Lung microvascular endothelial cell (primary cell): ENCODE results near the gene HIGD1A. TPM values are rescaled to one million over a fixed set of nuclear protein-coding genes. Genes with fewer than 3 reads are reported as not detected.
A peak's percentile ranks its signal among the peaks of the same experiment; 100 is the strongest.
"Not testable (repeated sequence)": the region's sequence is repeated elsewhere in the genome, so short reads cannot be mapped to it uniquely, and the experiment has no call there.

ENCODE experiments used
- DNase-seq, 2 donors: peaks; one replicate each; pipeline versions ENCODE4 v3.0.0 to v3.0.0-alpha.2; 2010; ENCODE audit warnings: low read depth in 2 of 2
- total RNA-seq: library from RNA; depleted of rRNA; stranded (reverse); fragments of >200 nt; gene quantifications from 2 replicates; pipeline ENCODE4 v1.2.1, GENCODE V29; 2014

The HIGD1A gene
- total RNA-seq, 1 donor from 2014 or later, result 93.5 TPM

DNA sequence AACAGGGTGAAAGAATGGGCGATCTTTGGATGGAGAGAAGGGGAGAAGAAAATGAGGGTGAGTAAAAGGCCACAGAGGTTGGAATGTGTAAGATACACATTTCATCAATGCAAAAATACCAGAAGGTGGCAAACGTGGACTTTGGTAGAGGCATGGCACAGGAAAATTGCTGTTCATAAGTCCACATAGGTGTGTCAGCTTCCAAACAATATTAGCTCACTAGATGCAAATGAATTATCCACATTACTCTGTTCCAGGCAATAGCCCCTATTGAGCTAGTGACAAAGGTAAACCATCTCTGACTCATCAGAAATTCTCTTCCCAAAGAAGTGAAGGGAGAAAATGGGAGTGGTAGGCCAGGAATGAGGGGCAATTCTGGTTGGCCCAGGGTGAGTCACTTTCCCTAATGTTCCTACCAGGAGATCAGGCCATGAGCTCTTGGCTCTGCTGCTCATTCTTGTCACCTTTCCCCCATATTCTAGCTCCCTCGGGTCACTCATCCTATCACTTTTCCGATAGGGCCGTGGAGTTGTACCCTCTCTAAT lies 24.9 kb upstream of the HIGD1A start:
- DNase-seq, result no peak

DNA sequence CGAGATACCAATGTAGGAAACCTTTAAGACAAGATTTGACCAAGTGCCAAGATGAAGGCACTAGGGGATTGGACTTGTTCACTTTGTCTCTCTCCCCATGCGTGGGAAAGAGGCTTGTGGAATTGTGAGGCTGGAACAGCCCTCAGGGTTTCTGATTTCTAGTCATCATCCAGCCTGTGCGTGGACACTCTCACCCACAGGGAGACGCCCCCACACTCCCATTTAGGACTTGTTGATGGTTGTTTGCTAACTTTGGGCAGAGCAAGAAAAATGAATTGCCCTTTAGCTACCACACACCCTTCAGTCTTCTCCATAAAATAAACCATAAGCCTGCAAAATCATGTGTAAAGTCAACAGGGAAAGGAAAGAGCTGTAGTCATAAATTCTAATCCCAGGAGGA lies 23.4 kb upstream of the HIGD1A start:
- DNase-seq, result no peak

DNA sequence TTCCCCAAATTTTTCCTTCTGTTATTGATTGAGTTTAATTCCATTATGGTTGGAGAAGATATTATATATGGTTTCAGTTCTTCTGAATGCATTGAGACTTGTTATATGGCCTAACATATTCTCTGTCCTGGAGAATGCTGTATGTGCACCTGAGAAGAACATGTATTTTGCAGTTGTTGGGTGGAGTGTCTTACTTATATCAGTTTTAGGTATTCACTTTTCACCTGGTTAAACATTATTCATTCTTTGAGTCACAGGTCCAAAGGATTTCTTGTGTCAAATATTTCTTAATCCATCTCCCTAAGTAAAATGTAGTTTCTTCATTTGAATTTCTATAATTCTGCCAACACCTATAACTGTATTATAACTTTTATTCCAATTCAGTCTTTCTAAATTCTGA lies 22.7 kb upstream of the HIGD1A start:
- no peak for DNase-seq

DNA sequence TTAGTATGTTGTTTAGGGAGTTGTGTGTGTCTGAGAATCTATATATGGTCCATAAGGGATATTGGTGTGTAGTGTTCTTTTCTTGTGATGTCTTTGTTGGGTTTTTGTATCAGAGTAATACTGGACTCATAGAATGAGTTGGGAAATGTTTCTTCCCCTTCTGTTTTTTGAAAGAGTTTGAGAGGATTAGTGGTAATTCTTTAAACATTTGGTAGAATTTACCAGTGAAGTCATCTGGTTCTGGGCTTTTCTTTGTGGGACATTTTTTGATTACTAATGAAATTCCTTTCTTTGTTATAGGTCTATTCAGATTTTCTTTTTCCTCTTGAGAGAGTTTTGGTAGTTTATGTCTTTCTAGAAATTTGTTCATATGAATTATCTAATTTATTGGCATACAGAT lies 21.9 kb upstream of the HIGD1A start:
- DNase-seq, result no peak

DNA sequence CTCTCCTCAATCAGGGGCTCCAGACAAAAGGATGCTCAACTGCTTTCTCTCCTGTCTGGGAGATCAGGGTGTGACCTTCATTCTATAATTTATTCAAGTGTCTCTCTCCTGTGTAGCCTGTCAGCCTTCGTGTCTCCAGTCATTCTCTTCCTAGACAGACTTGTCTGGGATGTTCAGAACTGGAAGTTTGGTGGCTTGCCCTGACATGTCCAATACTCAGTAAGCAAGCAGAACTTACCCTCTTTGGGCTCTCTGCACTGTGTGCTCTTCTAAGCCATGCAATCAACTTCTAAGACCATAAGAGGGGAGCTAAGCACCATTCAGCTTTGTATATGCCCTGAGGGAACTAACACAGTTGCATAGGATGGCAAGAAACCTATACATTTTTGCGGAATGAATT lies 19.1 kb upstream of the HIGD1A start:
- peak in 1 of 2 donors; percentile 11 for DNase-seq

DNA sequence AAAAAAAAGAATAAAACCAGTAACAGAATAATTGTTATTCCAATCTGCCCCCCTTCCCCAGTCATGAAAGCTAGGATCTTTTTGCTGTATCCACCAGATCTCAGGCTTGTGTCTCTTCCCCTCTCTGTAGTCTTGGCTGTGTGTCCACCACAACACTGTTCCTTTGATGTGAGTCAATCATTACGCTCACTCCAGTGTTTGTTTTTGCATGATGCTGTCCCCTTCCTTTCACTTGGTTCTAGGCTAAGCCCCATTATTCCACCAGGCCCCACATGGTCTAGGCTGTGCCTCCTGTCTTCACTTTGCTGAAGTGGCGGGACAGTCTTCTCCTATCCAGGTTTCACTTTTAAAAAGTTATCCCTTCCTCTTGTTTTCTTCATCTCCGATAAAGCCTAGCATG lies 18.5 kb upstream of the HIGD1A start:
- DNase-seq, result no peak

DNA sequence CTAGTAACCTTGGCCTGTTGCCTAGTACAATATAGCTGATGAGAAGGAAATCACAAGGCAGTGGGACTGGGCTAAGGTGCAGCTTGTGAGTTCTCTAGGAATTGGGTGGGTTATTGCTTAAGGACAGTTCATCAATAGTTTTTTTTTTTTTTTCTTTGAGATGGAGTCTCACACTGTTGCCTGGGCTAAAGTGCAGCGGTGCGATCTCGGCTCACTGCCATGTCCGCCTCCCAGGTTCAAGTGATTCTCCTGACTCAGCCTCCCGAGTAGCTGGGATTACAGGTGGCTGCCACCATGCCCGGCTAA lies 16.4 kb upstream of the HIGD1A start:
- no peak for DNase-seq

DNA sequence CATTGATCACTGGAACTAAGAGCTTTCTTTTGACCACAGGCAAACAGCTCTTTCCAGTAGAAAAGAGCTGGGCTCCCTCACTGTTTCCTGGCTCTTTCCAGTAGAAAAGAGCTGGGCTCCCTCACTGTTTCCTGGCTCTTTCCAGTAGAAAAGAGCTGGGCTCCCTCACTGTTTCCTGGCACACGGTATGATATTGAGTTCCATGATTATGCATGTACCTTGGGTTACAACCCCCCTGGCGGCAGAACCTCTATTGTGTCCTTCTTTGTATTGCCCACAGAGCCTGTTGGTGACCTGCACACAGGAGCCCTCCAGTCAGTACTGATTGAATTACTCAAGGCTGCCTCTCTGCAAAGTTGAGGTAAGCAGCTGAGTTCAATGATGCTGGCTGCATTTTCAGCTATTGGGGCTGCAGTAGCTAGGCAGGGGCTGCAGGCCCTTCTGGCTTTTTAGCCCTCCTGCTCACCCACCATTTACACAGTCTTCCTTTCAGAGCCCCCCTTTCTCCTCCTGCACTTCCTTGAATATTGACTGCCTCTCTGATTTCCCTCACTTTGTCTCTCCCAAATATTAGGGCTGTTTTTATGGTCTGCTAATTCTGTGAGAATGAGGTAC lies 15.2 kb upstream of the HIGD1A start:
- peak in 1 of 2 donors; percentile 63 for DNase-seq

DNA sequence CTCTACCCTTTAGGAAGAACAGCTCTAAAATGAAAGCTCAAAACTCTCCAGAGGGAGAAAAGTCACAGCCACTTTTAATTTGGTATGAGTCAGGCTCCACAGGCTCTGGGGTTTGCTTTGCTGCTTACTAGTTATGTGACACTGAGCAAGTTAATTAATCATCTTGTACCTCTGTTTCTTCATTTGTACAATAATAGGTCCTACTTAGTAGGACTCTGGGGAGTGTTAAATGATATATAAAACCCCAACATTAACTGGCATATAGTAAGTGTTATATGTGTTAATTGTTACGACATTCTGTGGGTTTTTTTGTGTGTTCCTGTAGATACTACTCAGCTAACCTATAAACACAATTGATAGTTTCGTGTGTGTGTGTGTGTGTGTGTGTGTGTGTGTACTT lies 11.5 kb upstream of the HIGD1A start:
- no peak for DNase-seq

DNA sequence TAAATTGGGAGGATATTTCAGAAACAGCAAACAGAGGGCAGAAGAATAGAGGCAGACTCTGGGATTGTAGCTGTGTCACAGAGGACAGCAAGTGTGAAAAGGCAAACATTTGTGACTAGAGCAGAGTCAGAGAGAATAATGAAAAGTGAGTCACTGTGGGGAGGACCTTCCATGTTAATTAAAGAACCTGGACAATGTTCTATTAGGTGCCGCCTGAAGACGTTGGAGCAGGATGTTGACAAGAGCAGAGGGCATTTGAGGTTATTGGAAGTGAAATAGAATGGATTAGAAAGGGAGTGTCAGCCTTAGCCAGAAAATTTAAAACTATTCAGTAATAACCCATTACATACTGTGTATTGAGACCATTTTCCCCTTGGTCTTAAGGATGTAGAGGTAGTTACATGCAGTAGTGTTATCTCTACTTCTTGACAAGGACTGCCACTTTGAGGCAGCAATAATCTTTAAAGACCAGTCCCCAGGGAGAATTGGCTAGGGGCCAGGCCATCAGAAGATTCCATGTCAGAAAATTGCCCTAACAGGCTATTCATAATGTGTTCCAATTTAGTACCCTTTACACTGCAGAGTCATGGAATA lies 10.7 kb upstream of the HIGD1A start:
- no peak for DNase-seq

DNA sequence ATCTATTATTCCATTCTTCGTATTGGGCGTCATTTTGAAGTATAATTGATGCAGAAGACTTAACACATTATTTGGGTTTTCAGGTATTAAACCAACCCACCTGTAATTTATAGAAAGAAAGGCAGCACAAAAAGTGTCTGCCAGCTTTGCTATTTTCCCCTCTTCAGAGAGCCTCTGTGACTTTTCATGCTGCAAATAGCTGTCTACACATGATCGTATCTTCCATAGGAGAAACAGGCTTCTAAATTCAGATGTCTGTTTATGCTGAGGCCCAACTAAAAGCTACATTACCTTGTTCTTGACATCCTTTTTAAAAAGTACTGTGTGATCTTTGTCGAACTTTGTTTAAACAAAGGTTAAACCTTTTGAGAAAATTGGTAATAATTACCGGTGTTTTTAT lies 10.0 kb upstream of the HIGD1A start:
- DNase-seq, result no peak

DNA sequence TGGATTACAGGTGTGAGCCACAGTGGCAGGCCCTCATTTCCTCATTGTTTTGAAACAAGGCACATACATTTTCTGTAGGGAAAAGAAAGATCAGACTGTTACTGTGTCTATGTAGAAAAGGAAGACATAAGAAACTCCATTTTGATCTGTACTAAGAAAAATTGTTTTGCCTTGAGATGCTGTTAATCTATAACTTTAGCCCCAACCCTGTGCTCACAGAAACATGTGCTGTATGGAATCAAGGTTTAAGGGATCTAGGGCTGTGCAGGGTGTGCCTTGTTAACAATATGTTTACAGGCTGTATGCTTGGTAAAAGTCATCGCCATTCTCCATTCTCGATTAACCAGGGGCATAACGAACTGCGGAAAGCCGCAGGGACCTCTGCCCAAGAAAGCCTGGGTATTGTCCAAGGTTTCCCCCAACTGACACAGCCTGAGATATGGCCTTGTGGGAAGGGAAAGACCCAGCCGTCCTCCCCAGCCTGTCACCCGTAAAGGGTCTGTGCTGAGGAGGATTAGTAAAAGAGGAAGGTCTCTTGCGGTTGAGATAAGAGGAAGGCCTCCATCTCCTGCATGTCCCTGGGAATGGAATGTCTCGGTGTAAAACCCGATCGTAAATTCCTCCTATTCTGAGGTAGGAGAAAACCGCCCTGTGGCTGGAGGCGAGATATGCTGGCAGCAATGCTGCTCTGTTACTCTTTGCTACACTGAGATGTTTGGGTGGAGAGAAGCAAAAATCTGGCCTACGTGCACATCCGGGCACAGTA lies 7.0 kb upstream of the HIGD1A start:
- not testable (repeated sequence) for DNase-seq

DNA sequence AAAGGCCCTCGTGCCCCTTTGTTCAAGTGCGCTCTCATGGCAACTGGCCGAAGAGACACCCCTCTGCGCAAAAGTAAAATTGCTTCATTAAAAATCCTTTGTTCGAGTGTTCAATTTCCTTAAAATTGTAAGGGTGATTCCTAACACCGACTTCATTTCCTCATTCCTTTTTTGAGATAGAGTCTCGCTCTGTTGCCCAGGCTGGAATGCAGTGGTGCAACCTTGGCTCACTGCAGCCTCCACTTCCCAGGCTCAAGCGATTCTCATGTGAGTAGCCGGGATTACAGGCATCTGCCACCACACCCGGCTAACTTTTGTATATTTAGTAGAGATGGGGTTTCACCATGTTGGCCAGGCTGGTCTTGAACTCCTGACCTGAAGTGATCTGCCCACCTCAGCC lies 6.4 kb upstream of the HIGD1A start:
- DNase-seq, result not testable (repeated sequence)

DNA sequence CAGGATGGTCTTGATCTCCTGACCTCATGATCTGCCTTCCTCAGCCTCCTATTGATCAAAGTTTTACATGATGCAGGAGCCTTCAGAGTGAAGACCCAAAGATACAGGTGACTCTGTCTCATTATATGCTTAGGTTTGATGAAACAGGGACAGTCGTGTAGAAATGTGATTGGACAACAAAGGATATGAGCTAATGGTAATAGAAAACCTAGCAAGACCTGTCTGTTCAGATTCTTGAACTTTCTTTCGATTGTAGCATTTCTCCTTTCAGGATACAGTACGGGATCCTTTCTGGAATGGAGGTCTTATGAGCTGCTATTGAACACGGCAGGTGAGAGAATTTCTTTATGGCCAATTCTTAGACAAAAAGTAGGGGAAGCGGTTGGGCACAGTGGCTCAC lies 4.9 kb upstream of the HIGD1A start, which contains the start of gene ACKR2:
ACKR2 (plus strand) TSS at position 244 of the 400 bp plus-strand sequence. CDS start 55,058 bp downstream, outside the sequence.
- no peak for DNase-seq

DNA sequence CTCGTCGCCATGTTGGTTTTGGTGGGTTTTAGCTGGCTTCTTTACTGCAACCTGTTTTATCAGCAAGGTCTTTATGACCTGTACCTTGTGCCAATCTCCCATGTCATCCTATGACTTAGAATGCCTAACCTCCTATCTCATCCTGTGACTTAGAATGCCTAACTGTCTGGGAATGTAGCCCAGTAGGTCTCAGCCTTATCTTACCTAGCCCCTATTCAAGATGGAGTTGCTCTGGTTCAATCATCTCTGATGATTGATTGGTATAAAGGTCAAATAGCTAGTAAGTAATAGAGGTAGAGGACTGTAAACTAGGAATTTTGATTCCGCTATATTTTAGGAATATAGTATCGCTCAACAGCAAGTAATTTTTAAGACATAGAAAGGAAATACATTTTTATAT lies 3.6 kb upstream of the HIGD1A start:
- DNase-seq, result no peak

DNA sequence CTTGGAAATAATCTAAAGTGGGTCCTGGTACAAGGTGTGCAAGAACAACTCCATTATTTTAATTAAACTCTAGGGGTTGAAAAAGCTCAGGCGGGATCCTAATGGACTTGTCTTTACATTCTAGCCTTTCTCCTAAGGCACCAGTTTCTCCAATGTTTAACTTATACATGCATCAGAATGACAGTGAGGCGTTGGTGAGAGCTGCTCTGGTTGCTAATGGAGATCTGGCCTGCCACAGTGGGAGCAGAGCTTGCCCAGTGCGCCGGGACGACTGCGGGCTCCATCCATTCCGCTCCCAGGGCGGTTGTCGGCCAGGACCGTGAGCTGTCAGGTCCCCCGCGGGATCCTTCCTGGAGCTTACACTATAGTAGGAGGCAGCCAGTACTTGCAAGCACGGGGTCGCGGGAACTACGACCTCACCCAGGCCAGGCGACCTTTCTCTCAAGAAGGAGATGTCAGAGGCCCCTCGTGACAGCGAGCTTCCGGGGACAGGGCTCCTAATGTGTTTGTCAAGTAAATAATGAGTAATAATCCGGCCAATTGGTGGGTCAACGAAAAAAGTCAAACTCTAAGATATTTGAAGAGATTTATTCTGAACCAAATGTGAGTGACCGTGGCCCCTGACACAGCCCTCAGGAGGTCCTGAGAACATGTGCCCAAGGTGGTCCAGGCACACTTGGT lies 991 bp upstream of the HIGD1A start:
- peak; percentile 2 to 15 for DNase-seq

DNA sequence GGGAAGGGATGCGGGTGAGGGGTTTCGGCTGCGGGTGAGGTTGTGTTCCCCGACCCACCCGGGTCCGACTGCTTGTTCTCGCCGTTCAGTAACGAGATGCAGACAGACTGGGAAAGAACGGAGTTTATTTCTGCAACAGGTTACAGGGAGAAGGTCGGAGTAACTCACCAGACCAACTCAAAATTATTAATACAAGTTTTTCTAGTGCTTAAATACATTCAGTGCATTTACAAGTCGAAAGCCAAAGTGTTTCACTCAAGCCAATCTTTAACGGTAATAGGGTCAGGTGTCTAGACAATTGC lies 492 bp upstream of the HIGD1A start:
- no peak for DNase-seq

DNA sequence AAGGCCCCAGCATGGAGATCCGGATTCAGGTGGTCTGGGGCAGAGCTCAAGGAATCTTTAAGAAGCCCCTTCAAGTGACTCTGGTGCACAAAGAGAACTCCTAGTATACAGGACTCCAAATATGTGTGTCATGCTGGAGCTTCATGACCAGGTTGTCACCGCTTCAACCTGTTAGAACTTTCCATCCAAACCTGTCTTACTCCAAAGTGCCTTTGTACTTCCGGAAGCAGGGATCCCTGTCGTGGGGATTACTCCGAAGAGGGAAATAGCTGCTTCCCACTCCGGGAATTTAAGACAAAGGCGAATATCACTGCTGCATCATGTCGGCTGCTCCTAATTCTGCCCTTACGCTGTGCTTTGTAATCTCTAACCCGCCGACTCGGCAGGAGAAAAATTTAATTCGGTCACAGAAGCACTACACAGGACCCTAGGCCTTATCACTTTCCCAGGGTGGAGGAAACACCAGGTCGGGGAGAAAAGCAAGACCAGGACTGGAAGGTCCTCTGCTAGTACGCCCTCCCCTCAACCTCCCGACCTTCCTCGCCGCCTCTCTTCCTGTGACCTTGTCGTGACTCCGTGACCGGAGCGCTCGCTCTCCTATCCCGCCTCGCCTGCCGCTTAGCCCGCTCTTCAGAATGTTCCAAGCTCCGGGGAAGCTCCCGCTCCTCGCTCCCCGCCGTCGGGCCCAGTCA lies 730 bp downstream of the HIGD1A start:
- peak; percentile 42 to 54 for DNase-seq

DNA sequence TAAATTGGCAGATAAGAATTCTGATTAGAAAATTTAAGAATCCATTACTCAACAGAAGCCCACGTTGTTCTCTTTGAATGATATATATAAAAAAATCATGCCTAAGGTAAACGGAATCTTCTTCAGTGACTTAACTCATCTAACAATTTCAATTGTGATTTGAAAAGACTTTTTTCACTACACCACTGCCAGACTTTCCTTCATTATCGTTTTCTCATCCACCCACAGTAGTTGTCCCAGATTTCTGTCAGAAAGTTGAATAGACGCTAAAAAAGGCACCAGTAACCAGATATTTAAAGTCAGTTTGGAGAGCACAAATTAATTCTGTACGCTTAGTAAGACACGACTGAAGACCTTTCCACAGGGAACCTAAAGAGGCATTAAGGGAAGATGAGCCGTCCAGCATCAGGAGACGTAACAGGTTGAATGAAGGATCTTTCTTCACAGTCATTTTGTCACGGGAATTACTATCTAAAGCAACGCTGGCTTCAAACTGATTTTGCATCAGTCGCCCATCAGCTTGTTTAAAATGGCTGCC lies 1.3 kb downstream of the HIGD1A start:
- DNase-seq, result no peak

DNA sequence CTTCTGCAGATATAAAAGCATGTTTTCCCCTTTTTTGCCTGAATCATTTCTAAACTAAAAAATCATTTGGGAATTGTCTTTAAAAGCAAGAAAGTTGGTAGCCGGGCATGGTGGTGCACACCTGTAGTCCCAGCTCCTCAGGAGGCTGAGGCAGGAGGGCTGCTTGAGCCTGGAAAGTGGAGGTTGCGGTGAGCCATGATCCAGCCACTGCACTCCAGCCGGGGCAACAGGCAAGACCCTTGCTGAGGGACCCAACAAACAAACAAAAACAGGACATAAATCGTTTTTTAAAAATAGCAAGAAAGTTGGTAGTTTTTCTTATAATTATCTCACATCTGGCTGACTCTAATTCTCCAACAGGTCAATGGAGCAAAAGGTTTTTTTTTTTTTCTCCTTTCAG lies 2.5 kb downstream of the HIGD1A start:
- DNase-seq, result no peak

DNA sequence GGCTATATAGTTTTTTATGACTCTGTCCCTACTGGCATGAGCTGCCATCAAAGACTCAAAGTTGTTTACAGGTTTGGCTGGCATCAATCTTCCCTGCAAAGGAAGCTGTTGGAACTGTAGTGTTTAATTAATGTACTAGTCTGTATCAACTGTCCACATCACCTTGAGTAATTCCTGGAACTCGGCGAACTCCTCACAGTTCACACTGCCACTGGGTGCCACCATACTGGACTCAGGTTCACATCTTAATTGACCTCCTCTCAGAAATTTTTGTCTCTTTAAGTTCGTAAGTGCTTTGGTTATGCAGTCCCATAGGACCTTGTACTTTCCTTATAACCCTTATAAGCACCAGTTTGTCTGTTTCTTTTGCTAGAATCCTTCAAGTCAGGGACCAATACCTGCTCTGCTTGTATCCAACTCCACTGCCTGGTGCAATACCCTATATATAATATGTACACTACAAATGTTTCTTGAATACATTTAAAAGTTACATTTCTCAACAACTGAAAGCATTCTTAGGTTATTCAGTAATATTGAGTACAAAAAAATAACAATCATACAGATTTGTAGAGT lies 3.2 kb downstream of the HIGD1A start:
- no peak for DNase-seq
